HG03469 (cell line): Measurements from ENCODE around the gene C9orf153.
"Not testable (repeated sequence)": the region's sequence is repeated elsewhere in the genome, so short reads cannot be mapped to it uniquely, and the experiment has no call there.

ENCODE experiments used
- ATAC-seq: cut with Tn5 transposase; IDR thresholded peaks from one replicate; pipeline ENCODE4 v1.9.1; 2021; ENCODE audit warnings: mild to moderate bottlenecking, moderate library complexity, moderate number of reproducible peaks; ENCODE audit not compliant: unreplicated experiment

The C9orf153 gene

GRCh38 chr9:86200599-86201162 lies 58.8 kb downstream of the C9orf153 start:
- no peak for ATAC-seq

- ATAC-seq: no peak
These were observed 66.4 kb downstream of the C9orf153 start for GRCh38 chr9:86193088-86193487.

GRCh38 chr9:86190700-86191099 lies 68.8 kb downstream of the C9orf153 start:
- ATAC-seq: not testable (repeated sequence)

- ATAC-seq: no peak
These were observed 72.3 kb downstream of the C9orf153 start for GRCh38 chr9:86187121-86187520.

- no peak for ATAC-seq
These were observed 72.8 kb downstream of the C9orf153 start for GRCh38 chr9:86186696-86187095.

GRCh38 chr9:86185872-86186271 lies 73.6 kb downstream of the C9orf153 start:
- no peak for ATAC-seq

- ATAC-seq: no peak
These were observed 75.3 kb downstream of the C9orf153 start for GRCh38 chr9:86184138-86184524.

GRCh38 chr9:86183229-86184137 lies 76.0 kb downstream of the C9orf153 start:
- no peak for ATAC-seq

GRCh38 chr9:86181379-86182315 lies 77.8 kb downstream of the C9orf153 start:
- no peak for ATAC-seq

GRCh38 chr9:86178503-86178902 lies 81.0 kb downstream of the C9orf153 start:
- ATAC-seq: no peak

GRCh38 chr9:86177995-86178394 lies 81.5 kb downstream of the C9orf153 start:
- ATAC-seq: no peak

GRCh38 chr9:86176468-86176867 lies 83.0 kb downstream of the C9orf153 start:
- no peak for ATAC-seq

- no peak for ATAC-seq
These were observed 83.6 kb downstream of the C9orf153 start for GRCh38 chr9:86175743-86176456.

- ATAC-seq: no peak
These were observed 84.2 kb downstream of the C9orf153 start for GRCh38 chr9:86175223-86175622.
